Measurements from ENCODE around the gene PRUNE2. TPM values are rescaled to one million over a fixed set of nuclear protein-coding genes. Genes with fewer than 3 reads are reported as not detected.

The PRUNE2 gene
- total RNA-seq, 1 donor: 14.7 TPM

DNA sequence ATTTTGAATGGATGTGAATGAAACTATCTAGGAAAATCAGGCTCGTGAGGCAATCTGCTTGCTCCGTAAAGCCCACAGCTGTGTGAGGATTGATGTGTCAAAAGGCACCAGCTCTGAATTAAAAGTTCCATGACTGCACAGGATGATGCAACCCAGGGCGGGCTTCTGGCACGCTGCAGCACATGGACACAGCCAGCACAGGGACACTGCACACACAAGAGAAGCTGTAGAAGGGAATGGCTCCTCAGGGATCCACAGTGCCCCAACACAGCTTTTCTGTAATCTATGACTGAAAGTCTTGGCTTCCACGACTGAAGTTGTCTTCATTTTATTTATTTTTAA is 295.9 kb downstream of the PRUNE2 start:
- H3K4me3 ChIP-seq (ENCODE audit: low read depth, low read length): no peak overlapping the region
- peak; percentile 88 for DNase-seq (ENCODE audit: low read depth)

DNA sequence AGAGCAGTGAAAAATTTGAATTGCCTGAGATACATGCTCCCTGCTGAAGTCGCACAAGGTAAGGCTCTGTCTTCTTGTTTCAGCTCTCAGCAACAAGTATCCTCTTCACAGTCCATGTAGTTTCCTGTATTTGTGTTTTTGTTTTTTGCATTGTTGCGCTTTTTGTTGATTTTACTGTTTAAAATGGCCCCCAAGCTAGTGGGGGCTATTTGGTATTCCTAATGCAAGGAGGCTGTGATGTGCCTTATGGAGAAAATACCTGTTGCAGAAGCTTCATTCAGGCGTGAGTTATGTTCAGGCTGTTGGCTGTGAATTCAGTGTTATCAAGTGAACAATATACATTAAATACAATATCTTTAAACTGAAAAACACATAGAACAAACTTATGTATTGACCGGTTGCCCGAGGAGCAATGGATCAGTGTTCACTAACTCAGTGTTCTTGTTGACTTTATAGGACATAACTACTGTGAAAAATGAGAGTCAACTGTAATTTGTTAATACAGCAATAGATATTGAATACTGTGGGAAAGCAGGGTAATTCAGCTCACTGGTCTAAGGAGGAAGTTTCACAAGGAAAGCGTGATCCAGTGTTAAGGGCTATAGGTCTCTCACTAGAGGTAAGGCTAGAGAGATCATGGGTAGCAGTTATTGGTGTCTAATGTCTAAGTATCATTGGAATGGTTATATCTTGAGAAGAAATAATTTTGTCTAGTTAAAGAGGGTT is 296.5 kb downstream of the PRUNE2 start:
- no peak for DNase-seq (ENCODE audit: low read depth)
- no peak overlapping the region for H3K4me3 ChIP-seq (ENCODE audit: low read depth, low read length)
- TF ChIP-seq, protein P1, sequence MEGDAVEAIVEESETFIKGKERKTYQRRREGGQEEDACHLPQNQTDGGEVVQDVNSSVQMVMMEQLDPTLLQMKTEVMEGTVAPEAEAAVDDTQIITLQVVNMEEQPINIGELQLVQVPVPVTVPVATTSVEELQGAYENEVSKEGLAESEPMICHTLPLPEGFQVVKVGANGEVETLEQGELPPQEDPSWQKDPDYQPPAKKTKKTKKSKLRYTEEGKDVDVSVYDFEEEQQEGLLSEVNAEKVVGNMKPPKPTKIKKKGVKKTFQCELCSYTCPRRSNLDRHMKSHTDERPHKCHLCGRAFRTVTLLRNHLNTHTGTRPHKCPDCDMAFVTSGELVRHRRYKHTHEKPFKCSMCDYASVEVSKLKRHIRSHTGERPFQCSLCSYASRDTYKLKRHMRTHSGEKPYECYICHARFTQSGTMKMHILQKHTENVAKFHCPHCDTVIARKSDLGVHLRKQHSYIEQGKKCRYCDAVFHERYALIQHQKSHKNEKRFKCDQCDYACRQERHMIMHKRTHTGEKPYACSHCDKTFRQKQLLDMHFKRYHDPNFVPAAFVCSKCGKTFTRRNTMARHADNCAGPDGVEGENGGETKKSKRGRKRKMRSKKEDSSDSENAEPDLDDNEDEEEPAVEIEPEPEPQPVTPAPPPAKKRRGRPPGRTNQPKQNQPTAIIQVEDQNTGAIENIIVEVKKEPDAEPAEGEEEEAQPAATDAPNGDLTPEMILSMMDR (IDR thresholded peaks at IDR 0.05; ENCODE audit: insufficient read depth, low read length): no peak

More for the DNA sequence above, 295.9 kb downstream of the PRUNE2 start:
- TF ChIP-seq, protein P1 (IDR thresholded peaks at IDR 0.05; ENCODE audit: insufficient read depth, low read length): no peak

DNA sequence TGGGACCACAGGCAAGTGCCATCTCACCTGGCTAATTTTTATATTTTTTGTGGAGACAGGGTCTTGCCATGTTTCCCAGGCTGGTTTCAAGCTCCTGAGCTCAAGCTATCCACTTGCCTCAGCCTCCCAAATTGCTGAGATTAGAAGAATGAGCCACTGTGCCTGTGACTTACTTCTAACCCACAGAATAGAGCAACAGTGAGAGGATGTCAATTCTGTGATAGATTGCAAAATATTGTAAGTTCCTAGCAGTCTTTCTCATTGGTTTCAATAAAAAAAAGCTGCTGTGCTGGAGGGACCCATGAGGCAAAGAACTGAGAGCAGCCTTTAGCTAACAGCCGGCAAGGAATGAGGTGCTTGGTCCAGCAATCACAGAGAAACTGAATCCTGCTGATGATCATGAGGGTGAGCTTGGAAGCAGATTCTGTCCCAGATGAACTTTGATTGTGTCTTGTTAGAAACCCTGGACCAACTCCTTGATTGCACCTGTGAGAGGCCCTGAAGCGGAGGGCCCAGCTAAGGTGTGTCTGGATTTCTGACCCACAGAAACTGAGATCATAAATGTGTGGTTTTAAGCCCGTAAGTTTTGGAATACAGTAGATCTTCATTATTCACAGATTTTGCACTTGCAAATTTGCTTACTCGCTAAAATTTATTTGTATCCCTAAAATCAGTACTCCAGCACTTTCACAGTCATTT is 297.2 kb downstream of the PRUNE2 start:
- H3K4me3 ChIP-seq (ENCODE audit: low read depth, low read length): no peak overlapping the region
- no peak for DNase-seq (ENCODE audit: low read depth)
- TF ChIP-seq, protein P1 (IDR thresholded peaks at IDR 0.05; ENCODE audit: insufficient read depth, low read length): no peak

DNA sequence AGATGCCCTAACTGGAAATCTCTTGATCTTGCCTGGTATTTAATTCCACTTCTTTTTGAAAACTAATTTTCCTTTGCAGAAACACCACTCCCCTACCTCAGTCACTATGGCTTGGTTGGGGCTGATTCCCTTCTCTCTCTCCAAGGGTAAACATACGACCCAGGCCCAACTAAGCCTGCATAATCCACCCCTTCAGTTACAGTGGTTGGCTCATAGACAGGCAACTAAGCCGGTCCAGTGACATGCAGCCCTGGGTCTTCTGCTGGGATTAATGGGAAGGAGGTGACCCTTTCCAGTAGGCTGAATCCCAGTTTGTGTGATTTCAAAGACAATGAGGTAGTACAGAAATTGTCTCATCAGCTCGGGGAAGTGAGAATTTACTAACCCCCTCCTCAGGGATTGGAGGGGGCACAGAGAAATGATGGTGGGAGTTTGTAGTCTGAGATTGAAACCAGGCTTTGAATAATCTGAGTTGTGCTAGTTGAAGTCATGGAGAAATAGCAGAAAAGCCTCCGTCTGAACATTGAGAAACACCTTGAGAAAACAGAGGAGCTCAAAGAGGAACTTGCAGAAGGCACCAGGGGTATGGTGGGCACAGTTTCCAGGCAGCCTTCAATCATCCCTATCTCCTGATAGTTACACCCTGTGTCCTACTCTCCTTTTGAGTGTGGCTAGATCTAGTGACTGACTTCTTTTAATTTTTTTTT is 298.0 kb downstream of the PRUNE2 start:
- no peak for DNase-seq (ENCODE audit: low read depth)
- H3K4me3 ChIP-seq (ENCODE audit: low read depth, low read length): no peak overlapping the region
- TF ChIP-seq, protein P1 (IDR thresholded peaks at IDR 0.05; ENCODE audit: insufficient read depth, low read length): no peak

DNA sequence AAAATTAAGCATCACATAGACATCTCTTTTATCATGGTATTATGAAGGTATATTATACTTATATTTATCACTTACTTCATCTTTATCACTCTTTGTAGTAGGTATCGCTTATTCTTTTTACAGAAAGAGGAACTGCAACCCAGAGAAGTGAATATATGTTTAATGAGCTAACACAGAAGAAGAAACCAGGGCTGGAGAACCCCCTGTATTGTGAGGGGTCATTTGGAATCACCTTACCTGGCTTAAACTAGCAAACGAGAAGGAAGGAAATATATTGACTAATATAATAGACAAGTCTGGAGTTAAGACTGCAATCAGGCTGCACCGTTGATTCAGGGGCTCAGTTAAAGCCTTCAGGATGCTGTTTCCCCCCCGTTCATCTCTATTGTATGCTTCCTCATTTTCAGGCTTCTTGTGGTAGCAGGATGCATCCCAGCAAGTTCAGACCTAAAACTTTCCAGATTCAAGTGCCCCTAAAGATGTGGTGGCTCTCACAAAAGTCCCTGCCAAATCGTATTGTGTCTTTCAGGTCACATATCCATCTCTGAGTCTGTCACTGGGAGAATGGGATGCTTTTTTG is 300.5 kb downstream of the PRUNE2 start:
- TF ChIP-seq, protein P1 (IDR thresholded peaks at IDR 0.05; ENCODE audit: insufficient read depth, low read length): no peak
- no peak for DNase-seq (ENCODE audit: low read depth)
- no peak overlapping the region for H3K4me3 ChIP-seq (ENCODE audit: low read depth, low read length)

DNA sequence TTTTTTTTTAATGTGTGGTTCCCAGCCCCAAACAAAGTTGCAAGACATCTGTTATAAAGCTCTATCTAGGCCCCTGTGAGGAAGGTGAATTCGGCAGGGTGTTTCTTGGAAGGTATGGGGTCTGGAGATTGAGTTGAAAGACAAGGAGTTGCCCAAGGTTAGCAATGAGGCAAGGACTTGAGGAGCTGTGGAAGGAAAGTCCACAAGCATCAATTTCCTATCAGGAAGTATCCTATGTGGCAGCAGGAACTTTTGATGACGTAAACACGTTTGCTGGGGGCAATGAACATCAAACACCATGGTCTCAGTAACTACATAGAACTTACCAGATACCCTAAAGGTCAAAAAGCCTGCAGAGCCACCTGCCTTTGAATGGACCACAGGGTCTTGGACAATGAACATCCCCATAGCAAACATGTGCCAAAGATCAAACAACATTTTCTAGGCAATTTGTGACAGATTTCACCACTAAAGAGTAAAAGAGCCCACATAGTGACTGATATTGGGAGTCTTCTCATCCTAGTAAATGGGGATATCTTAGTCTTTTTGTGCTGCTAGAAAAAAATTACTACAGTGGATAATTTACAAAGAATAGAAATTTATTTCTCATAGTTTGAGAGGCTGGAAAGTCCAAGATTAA is 301.9 kb downstream of the PRUNE2 start:
- no peak for DNase-seq (ENCODE audit: low read depth)
- TF ChIP-seq, protein P1 (IDR thresholded peaks at IDR 0.05; ENCODE audit: insufficient read depth, low read length): no peak
- H3K4me3 ChIP-seq (ENCODE audit: low read depth, low read length): no peak overlapping the region

Data from fibroblast of the aortic adventitia (primary cell).